A549 treated with RU486 at 1 μM for 4 hours (cell line): ENCODE results near the gene ZNF763. TPM values are rescaled to one million over a fixed set of nuclear protein-coding genes. Genes with fewer than 3 reads are reported as not detected.

Experiments
- total RNA-seq: library from RNA; stranded (reverse); fragments of 200-300 nt; extraction: Qiagen RNA extraction; gene quantifications from 5 replicates; pipeline ENCODE4 v1.2.3, GENCODE V29; 2022; ENCODE audit warnings: low read depth

The ZNF763 gene
- not detected in 5 replicates for total RNA-seq

DNA sequence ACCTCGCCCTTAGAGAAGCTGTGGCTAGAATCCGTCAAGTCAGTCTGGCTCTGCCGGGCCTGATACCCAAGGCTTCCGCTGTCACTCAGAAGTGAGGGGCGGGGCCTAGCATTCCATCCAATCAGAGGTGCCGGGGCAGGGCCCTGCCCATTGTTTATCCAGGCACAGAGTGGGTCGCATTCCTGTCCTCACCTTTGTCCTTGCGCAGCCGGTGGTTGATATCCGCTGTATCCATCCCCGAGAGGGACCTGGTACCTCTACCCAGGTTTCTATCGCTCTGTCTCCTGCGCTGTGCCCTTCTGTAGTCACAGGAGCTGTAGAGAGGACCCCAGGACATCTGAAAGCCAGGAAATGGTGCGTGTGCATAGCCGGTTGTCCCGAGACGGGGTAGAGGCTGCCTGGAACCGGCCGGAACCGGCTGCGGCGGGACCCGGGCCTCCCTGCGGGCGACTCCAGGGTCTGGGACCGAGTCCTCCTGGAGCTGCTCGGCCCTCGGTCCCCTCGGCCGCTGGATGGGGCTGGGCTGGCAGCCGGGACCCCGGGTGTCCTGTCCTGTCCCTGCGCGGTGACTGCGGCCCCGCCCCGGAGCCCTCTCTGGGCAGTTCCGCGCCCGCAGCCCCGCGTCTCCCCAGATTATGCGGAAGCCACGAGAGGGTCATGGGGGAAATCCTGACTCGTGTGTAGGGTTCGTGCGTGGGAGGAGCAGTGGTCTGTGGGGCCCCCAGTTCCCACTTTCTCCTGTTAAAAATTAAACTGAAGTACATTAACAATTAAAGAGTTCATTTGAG lies at the start of gene ZNF763:
Gene ZNF763 (plus strand): TSS at position 183 of the 788 bp plus-strand sequence. CDS start 169 bp downstream, at position 352.

DNA sequence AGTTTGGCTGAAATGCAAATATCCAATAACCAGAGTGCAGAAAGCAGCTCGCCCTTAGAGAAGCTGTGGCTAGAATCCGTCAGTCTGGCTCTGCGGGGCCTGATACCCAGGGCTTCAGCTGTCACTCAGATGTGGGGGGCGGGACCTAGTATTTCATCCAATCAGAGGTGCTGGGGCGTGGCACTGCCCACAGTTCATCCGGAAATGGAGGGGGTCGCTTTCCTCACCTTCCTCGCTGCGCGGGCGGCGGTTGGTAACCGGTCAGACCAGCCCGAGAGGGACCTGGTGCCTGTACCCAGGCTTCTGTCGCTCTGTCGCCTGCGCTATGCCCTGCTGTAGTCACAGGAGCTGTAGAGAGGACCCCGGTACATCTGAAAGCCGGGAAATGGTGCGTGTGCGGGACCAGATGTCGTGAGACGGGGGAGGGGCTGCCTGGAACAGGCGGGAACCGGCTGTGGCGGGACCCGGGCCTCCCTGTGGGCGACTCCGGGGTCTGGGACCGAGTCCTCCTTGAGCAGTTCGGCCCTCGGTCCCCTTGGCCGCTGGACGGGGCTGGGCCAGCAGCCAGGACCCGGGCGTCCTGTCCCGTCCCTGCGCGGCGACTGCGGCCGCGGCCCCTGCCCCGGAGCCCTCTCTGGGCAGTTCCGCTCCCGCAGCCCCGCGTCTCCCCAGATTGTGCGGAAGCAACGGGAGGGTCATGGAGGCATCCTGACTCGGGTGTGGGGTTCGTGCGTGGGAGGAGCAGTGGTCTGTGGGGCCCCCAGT lies 39.8 kb upstream of the ZNF763 start, which contains the start of gene ZNF700:
Gene ZNF700 (plus strand): TSS at position 222 of the 765 bp plus-strand sequence. CDS start 104 bp downstream, at position 326.

Other genes starting within 250 kb of the ZNF763 start
- 1.9 to 4.2 TPM (median 3.0 TPM) in 5 replicates for gene ZNF823, start 226.1 kb upstream of the ZNF763 start, total RNA-seq
- not detected in 5 replicates for gene ZNF441, start 198.0 kb upstream of the ZNF763 start, total RNA-seq
- gene ZNF491, start 166.5 kb upstream of the ZNF763 start, total RNA-seq: not detected in 5 replicates
- 0.03 to 0.09 TPM (median 0.06 TPM) in 3 of 5 replicates, not detected in the others for gene ZNF440, start 150.8 kb upstream of the ZNF763 start, total RNA-seq
- not detected in 5 replicates for gene ZNF439, start 116.3 kb upstream of the ZNF763 start, total RNA-seq
- gene ZNF69, start 77.3 kb upstream of the ZNF763 start, total RNA-seq: not detected in 5 replicates
- gene ZNF700, start 39.9 kb upstream of the ZNF763 start, total RNA-seq: 0.18 to 0.39 TPM (median 0.30 TPM) in 5 replicates
- gene ZNF433, start 70.6 kb downstream of the ZNF763 start, total RNA-seq: not detected in 5 replicates
- gene ZNF878, start 87.9 kb downstream of the ZNF763 start, total RNA-seq: not detected in 5 replicates
- gene ZNF844, start 99.7 kb downstream of the ZNF763 start, total RNA-seq: not detected in 5 replicates
- 0.15 to 0.36 TPM (median 0.29 TPM) in 3 of 5 replicates, not detected in the others for gene ZNF20, start 175.3 kb downstream of the ZNF763 start, total RNA-seq
- not detected in 5 replicates for gene ZNF625, start 191.7 kb downstream of the ZNF763 start, total RNA-seq
- 1.4 to 2.5 TPM (median 1.6 TPM) in 5 replicates for gene ZNF136, start 198.1 kb downstream of the ZNF763 start, total RNA-seq